Inferior parietal cortex (tissue), 1 donor: ENCODE data around the gene PEAK3.

Experiments used
- DNase-seq: peaks from one replicate; pipeline ENCODE4 v3.0.0-alpha.2; 2016; ENCODE audit errors: extremely low spot score

Gene PEAK3

DNA sequence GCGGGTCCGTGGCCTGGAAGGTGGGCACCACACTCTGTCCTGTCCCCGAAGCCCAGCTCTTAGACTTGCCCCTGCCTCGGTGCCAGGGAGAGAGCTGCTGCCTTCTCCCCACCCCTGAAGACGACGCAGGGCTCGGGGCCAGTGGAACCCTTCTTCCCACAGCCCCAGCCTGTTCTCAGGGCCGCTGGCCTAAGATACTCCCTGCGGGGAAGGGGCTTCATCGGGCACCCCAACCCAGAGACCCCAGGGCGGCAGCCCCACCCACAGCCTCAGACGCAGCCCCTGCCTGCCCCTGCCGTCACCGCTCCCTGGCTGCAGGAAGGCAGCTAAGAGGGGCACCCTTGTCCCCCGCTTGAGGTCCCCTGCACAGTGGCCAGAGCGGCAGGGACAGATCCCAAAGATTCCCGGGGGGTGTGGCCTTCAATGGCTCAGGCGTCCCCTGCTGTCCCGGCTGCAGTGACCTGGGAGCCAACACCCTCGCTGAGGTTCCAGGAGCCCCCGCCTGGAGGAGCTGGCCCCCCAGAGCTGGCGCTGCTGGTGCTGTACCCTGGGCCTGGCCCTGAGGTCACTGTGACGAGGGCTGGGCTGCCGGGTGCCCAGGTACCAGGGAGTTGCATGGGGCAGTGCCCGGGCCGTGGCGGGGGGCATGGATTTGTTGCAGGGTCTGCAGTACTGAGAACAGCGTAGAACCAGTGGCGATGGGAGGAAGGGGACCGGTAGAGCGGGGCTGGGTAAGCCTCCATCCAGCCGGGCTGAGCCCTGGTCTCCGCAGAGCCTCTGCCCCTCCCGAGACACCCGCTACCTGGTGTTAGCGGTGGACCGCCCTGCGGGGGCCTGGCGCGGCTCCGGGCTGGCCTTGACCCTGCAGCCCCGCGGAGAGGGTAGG, 31.9 kb downstream of the PEAK3 start:
- no peak for DNase-seq

GRCh38 chr19:2249010-2249866, 32.7 kb downstream of the PEAK3 start, which contains the start of gene AMH:
Gene AMH, plus strand, starts transcription at chr19:2249323. Its CDS starts 10 bp downstream, at chr19:2249333.
- no peak for DNase-seq

DNA sequence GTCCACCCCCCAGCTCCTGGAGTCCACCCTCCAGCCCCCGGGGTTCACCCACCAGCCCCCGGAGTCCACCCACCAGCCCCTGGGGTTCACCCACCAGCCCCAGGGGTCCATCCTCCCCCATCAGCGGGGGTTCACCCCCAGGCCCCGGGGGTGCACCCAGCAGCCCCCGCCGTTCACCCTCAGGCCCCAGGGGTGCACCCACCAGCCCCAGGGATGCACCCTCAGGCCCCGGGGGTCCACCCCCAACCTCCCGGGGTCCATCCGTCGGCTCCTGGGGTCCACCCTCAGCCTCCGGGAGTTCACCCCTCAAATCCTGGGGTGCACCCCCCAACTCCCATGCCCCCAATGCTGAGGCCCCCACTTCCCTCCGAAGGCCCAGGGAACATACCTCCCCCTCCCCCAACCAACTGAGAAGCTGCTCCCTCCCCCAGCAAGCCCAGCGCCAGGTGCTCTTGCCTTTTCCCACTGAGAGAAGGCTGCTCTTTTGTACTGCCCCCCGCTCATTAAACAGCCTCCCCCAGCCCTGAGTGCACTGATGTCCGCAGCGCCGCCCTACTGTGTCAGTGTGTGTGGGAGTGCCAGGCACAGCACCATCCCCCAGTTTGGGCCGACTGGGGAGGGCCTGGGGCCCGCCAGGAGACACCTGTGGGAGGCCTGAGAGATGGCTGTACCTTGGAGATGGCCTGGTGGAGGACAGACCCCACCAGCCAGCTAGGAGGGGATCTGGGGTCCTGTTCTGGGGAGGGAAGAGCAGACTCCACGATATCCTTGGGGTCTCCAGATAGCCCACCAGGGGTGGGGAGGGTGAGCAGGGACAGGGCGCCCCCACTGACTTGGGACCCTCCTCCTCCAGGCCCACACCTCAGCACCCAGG, 33.6 kb downstream of the PEAK3 start:
- DNase-seq = no peak

DNA sequence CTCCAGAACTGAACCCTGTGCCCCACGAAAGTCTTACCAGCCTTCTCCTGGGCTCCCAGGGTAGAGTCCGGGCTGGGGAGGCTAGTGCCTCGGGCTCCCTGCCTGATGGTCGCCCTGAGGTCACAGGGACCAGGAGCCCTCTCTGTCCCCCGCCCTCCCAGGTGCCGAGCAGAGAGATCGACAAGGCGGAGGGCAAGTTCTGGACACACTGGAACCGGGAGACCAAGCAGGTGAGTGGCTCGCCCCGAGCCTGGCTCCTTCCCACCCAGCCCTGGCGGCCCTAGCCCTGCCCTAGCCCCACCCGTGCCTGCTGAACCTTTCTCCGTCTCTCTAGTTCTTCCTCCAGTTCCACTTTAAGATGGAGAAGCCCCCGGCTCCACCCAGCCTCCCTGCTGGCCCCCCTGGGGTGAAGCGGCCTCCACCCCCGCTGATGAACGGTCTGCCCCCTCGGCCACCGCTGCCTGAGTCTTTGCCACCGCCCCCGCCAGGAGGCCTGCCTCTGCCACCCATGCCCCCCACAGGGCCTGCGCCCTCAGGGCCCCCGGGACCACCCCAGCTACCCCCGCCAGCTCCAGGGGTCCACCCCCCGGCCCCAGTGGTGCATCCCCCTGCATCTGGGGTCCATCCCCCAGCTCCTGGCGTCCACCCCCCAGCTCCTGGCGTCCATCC, 34.4 kb downstream of the PEAK3 start:
- no peak for DNase-seq

GRCh38 chr19:2246801-2247361, 35.1 kb downstream of the PEAK3 start:
- DNase-seq = no peak

GRCh38 chr19:2246014-2246620, 35.9 kb downstream of the PEAK3 start:
- no peak for DNase-seq

DNA sequence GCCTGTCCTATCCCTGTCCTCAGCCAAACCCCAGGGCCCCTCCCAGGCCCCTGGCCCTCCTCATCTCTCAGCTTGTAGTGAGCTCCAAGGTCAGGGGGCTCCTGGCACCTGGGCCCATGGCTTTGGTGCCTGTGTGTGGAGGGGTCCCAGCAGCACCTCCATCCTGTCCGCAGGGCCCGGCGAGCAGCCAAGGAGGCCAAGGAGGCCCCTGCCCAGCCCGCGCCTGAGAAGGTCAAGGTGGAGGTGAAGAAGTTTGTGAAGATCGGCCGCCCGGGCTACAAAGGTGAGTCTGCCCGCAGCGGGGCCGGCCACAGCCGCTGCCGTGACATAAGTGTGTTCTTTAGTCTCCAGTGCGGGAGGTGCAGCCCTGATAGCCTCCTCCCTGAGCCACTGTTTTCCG, 36.7 kb downstream of the PEAK3 start:
- DNase-seq = no peak

- no peak for DNase-seq
These were observed 37.5 kb downstream of the PEAK3 start for GRCh38 chr19:2244486-2244885.

DNA sequence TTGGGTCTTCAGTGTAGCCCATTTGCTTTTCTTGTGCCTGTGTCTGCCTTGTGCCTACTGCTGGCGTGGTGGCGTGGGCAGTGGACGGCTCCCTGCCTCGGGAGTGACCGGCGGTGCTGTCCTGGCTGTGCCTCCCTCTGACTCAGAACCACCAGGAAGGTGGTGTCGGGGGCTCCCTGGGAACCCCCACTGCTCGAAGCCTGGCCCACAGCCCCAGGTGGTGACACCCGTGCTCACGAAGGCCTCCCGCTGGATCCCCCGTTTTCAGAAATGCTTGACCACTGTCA, 37.9 kb downstream of the PEAK3 start:
- DNase-seq = no peak

DNA sequence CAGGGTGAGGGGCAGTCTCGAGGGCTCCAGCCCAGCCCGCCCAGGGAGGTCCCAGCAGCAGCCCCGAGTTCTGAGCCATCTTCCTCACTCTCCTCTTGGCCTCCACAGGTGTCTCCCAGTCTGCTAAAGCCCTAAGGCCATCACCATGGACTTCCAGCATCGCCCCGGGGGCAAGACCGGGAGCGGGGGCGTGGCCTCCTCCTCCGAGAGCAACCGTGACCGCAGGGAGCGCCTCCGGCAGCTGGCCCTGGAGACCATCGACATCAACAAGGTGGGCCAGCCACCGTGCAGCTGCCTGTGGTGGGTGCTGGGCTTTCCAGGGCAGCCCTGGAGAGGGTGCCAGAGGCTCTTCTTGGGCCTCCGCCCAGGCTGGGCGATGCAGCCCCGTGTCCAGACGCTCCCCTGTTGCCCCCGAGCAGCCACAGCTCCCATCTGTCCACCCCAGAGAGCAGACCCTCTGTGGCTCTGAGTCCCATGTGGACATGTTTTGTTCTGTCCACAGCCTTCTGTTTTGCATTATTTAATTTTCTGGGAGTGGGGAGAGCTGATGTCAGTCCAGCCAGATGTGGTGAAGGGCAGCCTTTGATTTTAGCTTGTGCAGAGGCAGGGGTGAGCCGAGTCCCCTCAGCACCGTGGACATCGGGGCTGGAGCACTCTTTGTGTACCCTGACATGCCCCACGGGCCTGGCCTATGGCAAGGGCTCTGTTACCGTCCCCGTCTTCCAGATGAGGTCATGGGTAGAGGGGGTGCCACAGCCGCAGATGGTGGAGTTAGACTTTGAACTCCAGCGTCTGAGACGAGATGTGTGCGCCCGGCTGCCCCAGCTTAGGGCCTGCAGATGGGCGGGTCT, 38.5 kb downstream of the PEAK3 start:
- no peak for DNase-seq

- no peak for DNase-seq
These were observed 39.2 kb downstream of the PEAK3 start for GRCh38 chr19:2242816-2243215.

- DNase-seq = no peak
These were observed 39.9 kb downstream of the PEAK3 start for GRCh38 chr19:2242092-2242537.

GRCh38 chr19:2240881-2241760, 40.9 kb downstream of the PEAK3 start:
- no peak for DNase-seq

DNA sequence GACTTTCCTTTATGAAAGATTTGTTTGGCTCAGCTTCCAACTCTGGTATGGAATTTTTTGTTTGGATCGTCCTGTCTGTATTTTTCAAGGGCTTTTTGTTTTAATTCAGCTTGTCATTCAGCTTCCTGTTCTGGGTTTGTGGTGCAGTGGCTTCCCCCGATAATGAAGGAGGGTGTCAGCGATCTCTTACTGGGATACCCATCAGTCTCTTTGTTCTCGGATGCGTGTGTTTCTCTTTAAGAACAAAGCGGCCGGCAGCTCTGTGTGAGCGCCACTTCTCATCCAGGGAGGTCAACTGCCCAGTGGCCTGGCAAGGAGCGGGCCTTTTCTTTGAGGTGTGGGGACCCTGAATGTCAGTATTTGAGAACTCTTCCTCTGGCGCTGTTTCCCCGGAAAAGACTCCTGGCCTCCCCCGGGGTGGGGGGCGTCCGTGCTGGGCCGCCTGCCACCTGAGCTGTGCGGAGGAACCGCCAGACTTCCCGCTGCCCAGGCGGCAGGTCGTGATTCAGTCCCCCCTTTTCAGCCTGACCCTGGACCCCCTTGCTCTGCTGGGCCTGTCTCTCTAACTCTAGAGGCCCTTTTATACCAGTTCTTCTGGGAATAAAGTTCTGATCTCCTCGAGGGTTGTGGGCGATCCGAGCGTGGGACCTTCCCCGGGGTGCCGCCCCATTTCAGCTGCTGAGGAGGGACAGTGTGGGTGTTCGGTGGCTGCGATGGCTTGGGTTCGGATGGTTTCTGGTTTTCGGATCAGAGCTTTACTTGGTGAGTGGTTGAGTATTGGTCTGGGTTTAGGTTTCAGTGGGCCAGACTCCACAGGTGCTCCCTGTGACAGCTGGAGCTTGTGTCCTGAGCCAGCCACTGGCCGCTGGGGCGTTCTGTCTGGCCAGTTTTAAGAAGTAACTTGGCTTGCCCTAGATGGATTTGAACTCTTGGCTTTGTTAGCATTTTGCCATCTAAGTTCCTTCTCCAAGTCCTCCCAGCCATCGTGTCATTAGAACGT, 41.9 kb downstream of the PEAK3 start:
- no peak for DNase-seq

DNA sequence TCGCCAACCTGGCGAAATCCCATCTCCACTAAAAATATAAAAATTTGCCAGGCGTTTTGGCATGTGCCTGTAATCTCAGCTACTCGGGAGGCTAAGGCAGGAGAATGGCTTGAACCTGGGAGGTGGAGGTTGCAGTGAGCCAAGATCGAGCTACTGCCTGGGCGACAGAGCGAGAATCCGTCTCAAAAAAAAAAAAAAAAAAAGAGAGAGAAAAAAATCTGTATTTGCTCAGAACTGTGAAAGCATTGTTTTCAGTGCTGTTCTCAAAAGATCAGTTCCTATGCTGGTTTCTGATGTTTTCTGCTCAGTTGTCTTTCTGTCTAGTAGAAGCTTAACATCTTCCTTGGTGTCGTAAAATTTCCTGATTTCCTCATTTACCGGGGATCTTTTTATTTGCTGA, 42.8 kb downstream of the PEAK3 start:
- DNase-seq = no peak

- DNase-seq = no peak
These were observed 44.2 kb downstream of the PEAK3 start for GRCh38 chr19:2237869-2238153.

DNA sequence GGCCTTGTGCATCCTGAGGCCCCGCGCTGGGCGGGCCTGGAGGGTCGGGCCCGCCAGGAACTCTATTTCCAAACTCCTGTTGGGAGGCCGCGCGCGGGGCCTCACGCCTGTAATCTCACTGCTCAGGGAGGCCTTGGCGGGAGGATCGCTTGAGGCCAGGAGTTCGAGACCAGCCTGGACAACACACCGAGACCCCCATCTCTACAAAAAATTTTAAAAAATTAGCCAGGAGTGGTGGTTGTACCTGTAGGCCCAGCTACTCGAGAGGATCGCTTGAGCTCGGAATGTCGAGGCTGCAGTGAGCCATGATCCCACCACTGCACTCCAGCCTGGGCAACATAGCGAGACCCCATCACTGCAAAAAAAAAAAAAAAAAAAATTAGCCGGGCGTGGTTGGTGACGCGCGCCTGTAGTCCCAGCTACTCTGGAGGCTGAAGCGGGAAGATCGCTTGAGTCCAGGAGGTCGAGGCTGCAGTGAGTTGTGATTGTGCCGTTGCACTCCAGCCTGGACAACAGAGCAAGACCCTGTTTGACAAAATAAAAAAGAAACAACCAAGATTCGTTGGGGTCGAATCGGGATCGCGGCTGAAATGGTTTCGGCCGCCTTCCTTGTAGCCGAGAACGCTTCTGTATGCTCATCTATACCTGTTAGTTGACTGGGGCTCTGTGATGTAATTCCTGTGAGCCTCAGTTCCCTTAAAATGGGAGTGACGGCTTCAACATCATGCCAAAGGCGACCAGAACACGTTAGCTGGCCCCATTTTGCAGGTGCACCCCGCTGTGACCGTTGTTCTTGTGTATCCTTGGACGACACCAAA, 44.7 kb downstream of the PEAK3 start:
- DNase-seq = no peak
